ENCODE measurements around the gene POLR3H.

The POLR3H gene

DNA sequence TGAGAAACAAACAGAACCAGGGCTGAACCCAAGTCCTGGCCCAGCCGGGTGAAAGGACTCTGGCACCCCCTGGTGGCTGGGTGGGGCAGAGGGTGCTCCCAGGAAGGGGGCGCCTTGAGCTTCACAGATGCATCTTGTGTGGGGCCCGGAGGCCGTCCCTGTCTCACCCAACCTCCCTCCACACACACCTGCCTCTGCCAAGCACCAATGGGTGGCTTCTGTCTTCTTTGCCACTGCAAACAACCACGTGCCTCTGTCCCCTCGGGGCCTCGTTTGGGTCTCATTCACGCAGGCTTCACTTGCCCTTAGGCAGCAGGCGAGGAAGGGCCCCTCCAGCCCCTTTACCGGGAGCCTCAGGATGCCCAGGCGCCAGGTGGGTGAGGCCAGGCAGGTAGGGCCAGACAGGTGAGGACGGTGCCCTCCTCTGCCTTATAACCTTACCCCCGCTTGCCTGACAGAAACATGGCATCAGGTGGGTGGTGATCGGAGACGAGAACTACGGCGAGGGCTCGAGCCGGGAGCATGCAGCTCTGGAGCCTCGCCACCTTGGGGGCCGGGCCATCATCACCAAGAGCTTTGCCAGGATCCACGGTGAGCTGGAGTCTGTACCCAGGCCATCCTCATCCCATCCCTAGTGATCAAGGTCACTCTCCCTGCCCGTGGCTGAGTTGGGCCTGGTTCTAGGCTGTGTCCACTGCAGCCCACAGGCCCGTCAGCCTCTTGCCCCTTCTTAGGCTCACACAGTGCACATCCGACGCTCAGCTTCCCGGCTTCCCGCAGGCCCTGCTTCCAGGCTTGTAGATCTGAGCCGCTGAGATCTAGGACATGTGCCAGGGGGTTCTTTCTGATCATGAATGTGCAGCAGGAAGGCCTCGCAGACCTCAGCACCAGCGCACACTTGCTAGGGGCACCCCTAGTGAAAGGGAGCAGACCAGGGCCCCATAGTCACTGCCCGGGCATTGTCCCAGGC lies 17.2 kb downstream of the POLR3H start:
- Histone ChIP-seq H3K9me3 (ENCODE audit: low read length) (no peaks in the 10 kb centered on the region), H3K4me1 (ENCODE audit: insufficient read depth, low read length) (no peaks in the 10 kb centered on the region), H2AFZ (ENCODE audit: low read depth, low read length) (no peak overlapping the region), H3K27me3 (ENCODE audit: insufficient read depth, low read length) (no peaks in the 10 kb centered on the region), H3K36me3 (ENCODE audit: insufficient read depth, low read length) (peaks cover 94% of the 10 kb centered on the region), H3K4me3 (ENCODE audit: low read length) (no peak overlapping the region)

DNA sequence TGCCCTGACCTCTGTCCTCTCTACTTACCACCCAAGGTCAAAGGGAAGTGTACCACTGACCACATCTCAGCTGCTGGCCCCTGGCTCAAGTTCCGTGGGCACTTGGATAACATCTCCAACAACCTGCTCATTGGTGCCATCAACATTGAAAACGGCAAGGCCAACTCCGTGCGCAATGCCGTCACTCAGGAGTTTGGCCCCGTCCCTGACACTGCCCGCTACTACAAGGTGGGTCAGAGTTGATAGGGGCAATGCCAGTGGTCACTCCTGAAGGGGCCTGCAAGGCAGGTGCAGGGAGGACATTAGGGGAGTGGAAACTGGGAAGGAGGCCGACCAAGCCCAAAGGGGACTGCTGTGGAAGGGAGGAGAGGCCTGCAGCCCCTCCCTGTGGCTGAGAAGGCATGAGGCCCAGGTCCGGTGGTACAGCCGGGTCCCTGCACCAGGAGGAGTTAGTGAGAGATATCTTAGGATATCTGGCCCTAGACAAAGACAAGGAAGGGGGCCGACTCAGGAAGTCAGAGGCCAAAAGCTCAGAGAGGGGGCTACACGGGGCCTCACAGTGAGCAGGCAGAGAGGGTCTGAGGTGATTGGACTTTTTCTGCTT lies 17.9 kb downstream of the POLR3H start:
- no peak overlapping the region for H3K4me3 ChIP-seq (ENCODE audit: low read length)
- peaks cover 86% of the 10 kb centered on the region for H3K36me3 ChIP-seq (ENCODE audit: insufficient read depth, low read length)
- H2AFZ ChIP-seq (ENCODE audit: low read depth, low read length): no peak overlapping the region
- H3K9me3 ChIP-seq (ENCODE audit: low read length): no peaks in the 10 kb centered on the region
- no peaks in the 10 kb centered on the region for H3K4me1 ChIP-seq (ENCODE audit: insufficient read depth, low read length)
- H3K27me3 ChIP-seq (ENCODE audit: insufficient read depth, low read length): no peaks in the 10 kb centered on the region

DNA sequence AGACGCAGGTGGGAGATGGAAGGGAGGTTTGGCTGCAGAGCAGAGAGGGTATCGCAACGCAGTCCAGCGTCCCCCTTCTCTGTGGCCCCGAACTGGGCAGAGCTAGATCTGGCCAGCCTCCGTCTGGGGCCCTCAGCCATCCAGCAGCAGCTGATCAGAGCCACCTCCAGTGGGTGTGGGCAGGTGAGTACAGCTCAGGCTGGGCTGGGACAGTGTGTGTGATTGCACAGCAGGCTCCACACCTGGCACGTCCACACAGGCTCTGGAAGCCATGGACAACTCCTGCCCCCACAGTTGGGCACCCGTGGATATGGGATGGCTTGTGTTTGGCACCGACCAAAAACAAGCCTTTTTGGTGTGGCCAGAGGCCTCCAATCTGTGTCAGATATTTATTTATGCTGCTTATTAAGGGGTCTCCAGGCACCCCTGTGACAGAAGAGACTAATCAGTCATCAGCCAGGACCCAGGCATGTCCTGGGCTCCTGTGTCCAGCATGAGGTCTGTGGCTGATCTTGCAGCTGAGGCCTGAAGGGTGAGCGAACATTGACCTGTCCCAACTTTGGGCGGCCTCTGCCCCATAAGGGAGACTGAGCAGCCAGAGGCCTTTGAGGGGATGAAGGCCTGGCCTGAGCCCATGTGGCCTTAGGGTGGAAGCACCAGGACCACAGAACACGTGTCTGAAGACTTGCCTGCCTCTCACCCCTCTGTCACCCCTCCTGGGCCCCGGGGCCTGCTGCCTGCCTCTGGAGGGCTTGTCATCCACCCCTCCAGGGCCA lies 18.6 kb downstream of the POLR3H start:
- no peaks in the 10 kb centered on the region for H3K9me3 ChIP-seq (ENCODE audit: low read length)
- H3K4me3 ChIP-seq (ENCODE audit: low read length): no peak overlapping the region
- no peak overlapping the region for H2AFZ ChIP-seq (ENCODE audit: low read depth, low read length)
- no peaks in the 10 kb centered on the region for H3K4me1 ChIP-seq (ENCODE audit: insufficient read depth, low read length)
- H3K36me3 ChIP-seq (ENCODE audit: insufficient read depth, low read length): peaks cover 80% of the 10 kb centered on the region
- no peaks in the 10 kb centered on the region for H3K27me3 ChIP-seq (ENCODE audit: insufficient read depth, low read length)

DNA sequence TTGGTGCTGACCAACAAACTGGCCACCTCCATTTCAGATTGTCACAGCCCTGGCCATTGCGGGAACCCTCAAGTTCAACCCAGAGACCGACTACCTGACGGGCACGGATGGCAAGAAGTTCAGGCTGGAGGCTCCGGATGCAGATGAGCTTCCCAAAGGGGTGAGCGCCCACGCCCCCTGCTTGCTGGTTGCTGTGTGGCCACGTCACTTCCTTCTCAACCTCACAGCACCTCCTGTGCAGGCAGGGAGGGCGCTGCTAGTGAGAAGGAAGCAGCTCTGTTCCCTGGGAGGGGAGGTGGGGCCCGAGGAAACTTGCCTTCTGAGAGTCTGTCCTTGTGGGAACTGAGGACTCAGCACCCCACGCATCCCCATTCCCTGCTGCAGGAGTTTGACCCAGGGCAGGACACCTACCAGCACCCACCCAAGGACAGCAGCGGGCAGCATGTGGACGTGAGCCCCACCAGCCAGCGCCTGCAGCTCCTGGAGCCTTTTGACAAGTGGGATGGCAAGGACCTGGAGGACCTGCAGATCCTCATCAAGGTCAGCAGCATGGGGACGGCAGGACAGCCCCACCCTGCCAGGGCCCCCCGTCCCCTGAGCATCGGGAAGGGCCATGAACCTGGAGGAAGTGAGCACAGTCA lies 19.3 kb downstream of the POLR3H start:
- Histone ChIP-seq H3K4me1 (ENCODE audit: insufficient read depth, low read length) (no peaks in the 10 kb centered on the region), H3K36me3 (ENCODE audit: insufficient read depth, low read length) (peaks cover 72% of the 10 kb centered on the region)

DNA sequence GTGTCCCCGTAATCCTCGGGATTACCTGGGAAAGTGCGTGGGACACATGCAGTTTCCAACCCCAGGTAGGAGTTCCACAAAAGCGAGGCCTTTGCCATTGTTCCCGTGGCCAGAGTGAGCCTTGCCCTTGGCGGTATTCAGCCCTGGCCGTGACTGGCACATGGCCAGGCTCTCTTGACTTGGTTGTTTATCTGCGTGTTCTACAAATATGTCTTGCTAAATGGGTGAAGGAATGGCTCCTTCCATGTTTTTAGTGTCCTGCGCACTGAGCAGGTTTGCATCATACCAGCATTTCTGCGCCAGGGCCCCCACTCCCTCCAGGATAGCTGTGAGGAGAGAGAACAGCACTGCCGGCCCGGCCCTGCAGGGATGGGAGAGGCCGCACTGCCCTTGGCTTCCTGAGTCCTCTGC lies 20.0 kb downstream of the POLR3H start:
- no peaks in the 10 kb centered on the region for H3K4me1 ChIP-seq (ENCODE audit: insufficient read depth, low read length)
- no peak overlapping the region for H3K4me3 ChIP-seq (ENCODE audit: low read length)
- no peak overlapping the region for H2AFZ ChIP-seq (ENCODE audit: low read depth, low read length)
- no peaks in the 10 kb centered on the region for H3K27me3 ChIP-seq (ENCODE audit: insufficient read depth, low read length)
- no peaks in the 10 kb centered on the region for H3K9me3 ChIP-seq (ENCODE audit: low read length)
- H3K36me3 ChIP-seq (ENCODE audit: insufficient read depth, low read length): peaks cover 68% of the 10 kb centered on the region

More for the DNA sequence above, 19.3 kb downstream of the POLR3H start:
- no peaks in the 10 kb centered on the region for H3K27me3 ChIP-seq (ENCODE audit: insufficient read depth, low read length)
- no peaks in the 10 kb centered on the region for H3K9me3 ChIP-seq (ENCODE audit: low read length)
- H3K4me3 ChIP-seq (ENCODE audit: low read length): no peak overlapping the region
- no peak overlapping the region for H2AFZ ChIP-seq (ENCODE audit: low read depth, low read length)

DNA sequence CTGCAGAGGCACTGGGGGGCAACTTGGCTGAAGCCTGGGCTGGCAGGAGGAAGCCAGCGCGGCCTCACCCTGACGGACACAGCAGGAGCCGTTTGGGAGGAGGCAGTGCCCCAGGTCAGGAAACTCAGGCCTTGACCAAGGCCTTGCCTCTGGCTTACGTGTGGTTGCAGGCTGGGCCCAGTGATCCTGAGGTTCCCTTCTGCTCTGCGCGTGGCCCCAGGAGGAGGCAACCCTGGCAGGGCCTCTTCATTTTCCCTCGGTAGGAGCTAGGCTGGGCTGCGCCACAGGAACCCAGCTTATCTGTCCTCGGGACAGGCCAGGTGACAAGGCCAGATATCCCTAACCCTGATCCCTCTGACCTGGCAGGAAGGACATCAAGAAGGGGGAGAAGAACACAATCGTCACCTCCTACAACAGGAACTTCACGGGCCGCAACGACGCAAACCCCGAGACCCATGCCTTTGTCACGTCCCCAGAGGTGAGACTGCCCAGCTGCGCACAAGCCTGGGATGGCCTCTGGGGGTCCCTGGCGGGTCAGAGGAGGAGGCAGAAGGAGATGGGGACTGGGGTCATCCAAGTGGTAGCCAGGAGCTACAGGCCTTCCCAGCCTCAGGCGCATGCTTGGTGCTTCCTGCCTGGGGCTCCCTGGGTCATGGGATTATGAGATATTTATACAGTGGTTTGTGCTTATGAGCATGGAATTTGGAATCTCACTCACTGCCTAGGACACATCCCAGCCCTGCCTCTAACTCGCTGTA lies 20.6 kb downstream of the POLR3H start:
- H2AFZ ChIP-seq (ENCODE audit: low read depth, low read length): no peak overlapping the region
- no peaks in the 10 kb centered on the region for H3K9me3 ChIP-seq (ENCODE audit: low read length)
- no peak overlapping the region for H3K4me3 ChIP-seq (ENCODE audit: low read length)
- H3K4me1 ChIP-seq (ENCODE audit: insufficient read depth, low read length): no peaks in the 10 kb centered on the region
- H3K27me3 ChIP-seq (ENCODE audit: insufficient read depth, low read length): no peaks in the 10 kb centered on the region
- peaks cover 62% of the 10 kb centered on the region for H3K36me3 ChIP-seq (ENCODE audit: insufficient read depth, low read length)

DNA sequence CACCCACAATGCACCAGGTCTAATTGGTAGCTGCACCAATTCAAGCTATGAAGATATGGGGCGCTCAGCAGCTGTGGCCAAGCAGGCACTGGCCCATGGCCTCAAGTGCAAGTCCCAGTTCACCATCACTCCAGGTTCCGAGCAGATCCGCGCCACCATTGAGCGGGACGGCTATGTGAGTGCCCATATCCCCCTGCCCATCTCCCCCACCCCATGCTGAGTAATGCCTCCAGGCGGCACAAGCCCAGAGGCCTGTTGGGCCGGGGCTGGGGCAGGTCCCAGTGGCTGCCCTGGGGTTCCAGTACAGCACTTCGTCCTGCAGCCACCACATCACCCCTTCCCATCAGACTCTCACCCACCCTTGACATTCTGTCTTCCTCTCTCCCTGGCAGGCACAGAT lies 21.5 kb downstream of the POLR3H start:
- Histone ChIP-seq H3K27me3 (ENCODE audit: insufficient read depth, low read length) (no peaks in the 10 kb centered on the region), H3K36me3 (ENCODE audit: insufficient read depth, low read length) (peaks cover 59% of the 10 kb centered on the region), H3K4me1 (ENCODE audit: insufficient read depth, low read length) (no peaks in the 10 kb centered on the region), H3K9me3 (ENCODE audit: low read length) (no peaks in the 10 kb centered on the region), H2AFZ (ENCODE audit: low read depth, low read length) (no peak overlapping the region), H3K4me3 (ENCODE audit: low read length) (no peak overlapping the region)

DNA sequence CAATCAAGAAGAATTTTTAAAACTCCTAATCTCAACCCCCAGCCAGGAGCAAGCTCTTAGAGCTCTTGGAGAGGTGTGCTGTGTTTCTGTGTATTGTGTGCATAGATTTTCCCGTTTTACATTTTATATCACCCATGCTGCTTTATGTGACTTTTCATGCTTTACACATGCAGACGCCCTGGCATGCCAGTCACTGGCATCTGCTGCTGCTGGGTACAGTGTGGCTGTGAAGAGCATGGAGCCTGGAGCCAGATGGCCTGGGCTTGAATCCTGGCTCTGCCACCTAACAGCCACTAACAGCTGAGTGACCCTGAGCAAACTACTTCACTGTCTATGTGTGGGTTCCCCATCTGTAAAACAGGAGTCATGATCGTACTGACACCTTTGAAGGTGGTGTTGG lies 23.1 kb downstream of the POLR3H start:
- H3K36me3 ChIP-seq (ENCODE audit: insufficient read depth, low read length): peaks cover 46% of the 10 kb centered on the region
- H3K27me3 ChIP-seq (ENCODE audit: insufficient read depth, low read length): no peaks in the 10 kb centered on the region
- no peak overlapping the region for H2AFZ ChIP-seq (ENCODE audit: low read depth, low read length)
- H3K4me3 ChIP-seq (ENCODE audit: low read length): no peak overlapping the region
- no peaks in the 10 kb centered on the region for H3K4me1 ChIP-seq (ENCODE audit: insufficient read depth, low read length)
- H3K9me3 ChIP-seq (ENCODE audit: low read length): no peaks in the 10 kb centered on the region

DNA sequence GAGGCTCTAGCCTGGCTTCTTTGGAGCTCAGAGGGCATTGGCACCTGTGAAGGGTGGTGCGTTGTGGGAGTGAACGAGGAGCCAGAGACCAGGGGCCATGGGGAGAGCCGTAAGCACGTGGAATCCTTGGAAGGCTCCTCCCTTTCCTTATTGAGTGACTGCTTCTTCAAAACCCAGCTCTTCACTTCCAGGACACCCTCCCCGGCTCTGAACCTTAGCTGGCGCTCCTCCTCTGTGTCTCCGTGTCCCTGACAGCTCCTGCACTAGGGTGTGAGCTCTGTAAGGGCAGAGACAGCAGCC lies 26.3 kb downstream of the POLR3H start:
- H3K4me1 ChIP-seq (ENCODE audit: insufficient read depth, low read length): no peaks in the 10 kb centered on the region
- H3K36me3 ChIP-seq (ENCODE audit: insufficient read depth, low read length): peaks cover 43% of the 10 kb centered on the region

DNA sequence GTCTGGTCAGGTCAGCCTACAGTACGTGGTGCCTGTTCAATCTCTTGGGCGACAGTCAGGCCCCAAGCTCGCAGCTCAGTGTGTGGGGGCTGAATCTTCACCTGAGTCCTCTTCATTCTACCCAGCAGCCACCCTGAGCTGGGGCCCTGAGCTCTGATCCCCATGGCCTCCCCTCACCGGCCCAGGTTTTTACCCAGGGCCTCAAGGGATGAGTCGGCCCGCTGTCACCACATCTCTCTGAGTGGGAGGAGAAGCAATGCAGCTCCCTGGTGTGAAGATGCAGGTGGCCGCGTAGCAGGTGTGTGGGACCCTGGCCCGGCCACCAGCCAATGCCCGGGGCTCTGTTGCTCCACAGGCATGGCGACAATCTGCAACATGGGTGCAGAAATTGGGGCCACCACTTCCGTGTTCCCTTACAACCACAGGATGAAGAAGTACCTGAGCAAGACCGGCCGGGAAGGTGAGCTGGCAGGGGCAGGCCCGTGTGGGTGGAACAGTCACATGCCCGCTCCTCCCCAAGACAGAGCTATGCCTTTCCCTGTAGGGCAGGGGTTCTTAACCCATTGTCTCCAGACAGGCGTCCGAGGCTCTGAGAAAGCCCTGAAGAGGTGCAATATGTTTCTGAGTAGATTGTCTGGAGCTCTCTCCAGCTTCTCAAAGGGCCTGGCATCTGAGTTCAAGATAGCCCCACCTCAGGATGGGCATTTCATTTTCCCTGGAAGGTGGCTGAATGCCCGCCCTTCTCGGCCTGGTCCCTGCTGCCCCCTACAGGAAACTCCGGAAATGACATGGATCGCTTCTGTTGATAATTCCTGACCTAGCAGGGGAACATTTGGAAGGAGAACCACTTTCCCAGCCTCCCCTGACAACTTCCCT lies 26.9 kb downstream of the POLR3H start:
- H3K9me3 ChIP-seq (ENCODE audit: low read length): no peaks in the 10 kb centered on the region
- H3K27me3 ChIP-seq (ENCODE audit: insufficient read depth, low read length): no peaks in the 10 kb centered on the region
- H3K4me1 ChIP-seq (ENCODE audit: insufficient read depth, low read length): no peaks in the 10 kb centered on the region
- no peak overlapping the region for H3K4me3 ChIP-seq (ENCODE audit: low read length)
- no peak overlapping the region for H2AFZ ChIP-seq (ENCODE audit: low read depth, low read length)
- H3K36me3 ChIP-seq (ENCODE audit: insufficient read depth, low read length): peaks cover 43% of the 10 kb centered on the region

More for the DNA sequence above, 26.3 kb downstream of the POLR3H start:
- Histone ChIP-seq H3K9me3 (ENCODE audit: low read length) (no peaks in the 10 kb centered on the region), H3K4me3 (ENCODE audit: low read length) (no peak overlapping the region), H2AFZ (ENCODE audit: low read depth, low read length) (no peak overlapping the region), H3K27me3 (ENCODE audit: insufficient read depth, low read length) (no peaks in the 10 kb centered on the region)

DNA sequence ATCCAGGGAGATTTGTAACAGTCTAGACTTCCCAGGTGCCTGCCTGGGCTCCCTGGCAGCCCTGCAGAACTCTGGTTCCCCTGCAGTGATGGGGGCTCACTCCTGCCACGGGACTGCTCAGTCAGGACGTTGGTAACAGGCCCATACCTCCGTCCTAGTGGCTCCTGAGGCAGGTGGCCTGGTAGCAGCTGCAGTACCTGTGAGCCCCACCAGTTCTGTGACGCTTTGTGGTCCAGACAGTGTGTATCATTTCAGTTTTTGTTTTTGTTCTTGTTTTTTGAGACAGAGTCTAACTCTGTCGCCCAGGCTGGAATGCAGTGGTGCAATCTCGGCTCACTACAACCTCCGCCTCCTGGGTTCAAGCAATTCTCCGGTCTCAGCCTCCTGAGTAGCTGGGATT lies 27.8 kb downstream of the POLR3H start:
- Histone ChIP-seq H3K36me3 (ENCODE audit: insufficient read depth, low read length) (peaks cover 48% of the 10 kb centered on the region), H2AFZ (ENCODE audit: low read depth, low read length) (no peak overlapping the region)

DNA sequence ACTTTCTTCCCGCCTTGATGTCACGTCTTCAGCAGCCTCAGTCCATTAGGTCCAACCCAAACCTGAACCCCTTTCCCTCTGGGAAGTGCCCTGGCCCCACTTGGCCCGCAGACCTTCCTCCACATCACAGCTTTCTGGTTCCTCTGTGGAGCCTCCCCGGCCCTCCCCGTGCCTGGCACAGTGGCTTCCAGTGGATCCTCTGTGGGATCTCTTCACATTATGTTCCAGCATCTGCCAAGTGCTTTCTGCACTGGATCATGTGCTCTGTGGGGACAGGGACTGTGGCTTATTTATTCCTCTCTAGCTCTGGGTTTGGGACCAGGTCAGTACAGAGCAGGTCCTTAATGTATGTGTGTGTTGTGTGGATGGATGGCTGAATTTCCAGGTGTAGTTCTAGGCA lies 30.9 kb downstream of the POLR3H start:
- H3K27me3 ChIP-seq (ENCODE audit: insufficient read depth, low read length): no peaks in the 10 kb centered on the region
- H3K36me3 ChIP-seq (ENCODE audit: insufficient read depth, low read length): peaks cover 57% of the 10 kb centered on the region
- no peaks in the 10 kb centered on the region for H3K4me1 ChIP-seq (ENCODE audit: insufficient read depth, low read length)
- no peak overlapping the region for H3K4me3 ChIP-seq (ENCODE audit: low read length)
- no peaks in the 10 kb centered on the region for H3K9me3 ChIP-seq (ENCODE audit: low read length)
- no peak overlapping the region for H2AFZ ChIP-seq (ENCODE audit: low read depth, low read length)

More for the DNA sequence above, 27.8 kb downstream of the POLR3H start:
- no peaks in the 10 kb centered on the region for H3K27me3 ChIP-seq (ENCODE audit: insufficient read depth, low read length)
- no peak overlapping the region for H3K4me3 ChIP-seq (ENCODE audit: low read length)
- no peaks in the 10 kb centered on the region for H3K4me1 ChIP-seq (ENCODE audit: insufficient read depth, low read length)
- no peaks in the 10 kb centered on the region for H3K9me3 ChIP-seq (ENCODE audit: low read length)

Measured in neuron (in vitro differentiated cells).